ENCODE data around the gene RAPGEF1. TPM values are rescaled to one million over a fixed set of nuclear protein-coding genes. Genes with fewer than 3 reads are reported as not detected.

Gene RAPGEF1
- total and polyA plus RNA-seq, 2 of the 13 experiments (the other 11 are each of a cell fraction or from before 2014, with no cell fraction given) = 21.2 to 38.9 TPM

- TF ChIP-seq ZNF687 (CRISPR knock-in tag; IDR thresholded peaks at IDR 0.05) (peak; percentile 88), JUN (CRISPR knock-in tag; IDR thresholded peaks at IDR 0.05) (no peak), HDAC2 (CRISPR knock-in tag; IDR thresholded peaks at IDR 0.05) (0 out of 2 replicates have a peak, but pooled peaks have one; percentile 10), BRD4 (CRISPR knock-in tag; IDR thresholded peaks at IDR 0.05) (0 out of 2 replicates have a peak, but pooled peaks have one; percentile 25), ARID5B (CRISPR knock-in tag; IDR thresholded peaks at IDR 0.05) (0 out of 2 replicates have a peak, but pooled peaks have one; percentile 41), BCL6 (CRISPR knock-in tag; IDR thresholded peaks at IDR 0.05) (0 out of 2 replicates have a peak, but pooled peaks have one; percentile 8), ZNF501 (CRISPR knock-in tag; IDR thresholded peaks at IDR 0.05) (peak; percentile 2; the same call in 1 of the 2 replicates), ZNF841 (CRISPR knock-in tag; IDR thresholded peaks at IDR 0.05; ENCODE audit: borderline replicate concordance) (no peak), TFAP4 (IDR thresholded peaks at IDR 0.05; ENCODE audit: borderline replicate concordance, low read depth) (peak; percentile 41; the same call in 1 of the 2 replicates), ZNF136 (CRISPR knock-in tag; IDR thresholded peaks at IDR 0.05; ENCODE audit: low read depth) (0 out of 2 replicates have a peak, but pooled peaks have one; percentile 46), BHLHE40 (IDR thresholded peaks at IDR 0.05; ENCODE audit: low read length) (peak; percentile 82), JDP2 (CRISPR knock-in tag; IDR thresholded peaks at IDR 0.05; ENCODE audit: borderline replicate concordance) (no peak), HNRNPL (IDR thresholded peaks at IDR 0.05; ENCODE audit: low read depth, low read length) (0 out of 2 replicates have a peak, but pooled peaks have one; percentile 36), SNAPC2 (CRISPR knock-in tag; IDR thresholded peaks at IDR 0.05) (no peak), SAP130 (CRISPR knock-in tag; IDR thresholded peaks at IDR 0.05; ENCODE audit: low read depth) (peak; percentile 38; the same call in 1 of the 2 replicates), ZFX (CRISPR knock-in tag; IDR thresholded peaks at IDR 0.05; ENCODE audit: low read depth) (peak; percentile 75), PRDM10 (CRISPR knock-in tag; IDR thresholded peaks at IDR 0.05; ENCODE audit: low read depth) (0 out of 2 replicates have a peak, but pooled peaks have one; percentile 27)
Measured at GRCh38 chr9:131608493-131609037, 131.3 kb downstream of the RAPGEF1 start (continued).
